Measurements from ENCODE around the gene P2RX6.
A peak's percentile ranks its signal among the peaks of the same experiment; 100 is the strongest.
"Not testable (repeated sequence)": the region's sequence is repeated elsewhere in the genome, so short reads cannot be mapped to it uniquely, and the experiment has no call there.

P2RX6 gene

DNA sequence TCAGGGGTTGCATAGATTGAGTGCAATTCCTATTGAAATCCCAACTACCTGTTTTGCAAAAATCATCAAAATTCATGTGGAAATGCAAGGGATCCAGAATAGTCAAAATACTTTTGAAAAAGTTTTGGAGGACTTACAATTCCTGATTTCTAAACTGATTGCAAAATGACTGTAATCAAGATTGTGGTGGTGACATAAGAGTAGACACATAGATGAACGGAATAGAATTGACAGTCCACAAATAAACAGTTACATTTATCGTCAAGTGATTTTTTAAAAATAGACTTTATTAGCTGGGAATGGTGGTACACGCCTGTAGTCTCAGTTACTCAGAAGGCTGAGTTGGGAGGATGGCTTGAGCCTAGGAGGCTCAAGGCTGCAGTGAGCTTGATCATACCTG, 20.0 kb downstream of the P2RX6 start:
- DNase-seq: no peak

DNA sequence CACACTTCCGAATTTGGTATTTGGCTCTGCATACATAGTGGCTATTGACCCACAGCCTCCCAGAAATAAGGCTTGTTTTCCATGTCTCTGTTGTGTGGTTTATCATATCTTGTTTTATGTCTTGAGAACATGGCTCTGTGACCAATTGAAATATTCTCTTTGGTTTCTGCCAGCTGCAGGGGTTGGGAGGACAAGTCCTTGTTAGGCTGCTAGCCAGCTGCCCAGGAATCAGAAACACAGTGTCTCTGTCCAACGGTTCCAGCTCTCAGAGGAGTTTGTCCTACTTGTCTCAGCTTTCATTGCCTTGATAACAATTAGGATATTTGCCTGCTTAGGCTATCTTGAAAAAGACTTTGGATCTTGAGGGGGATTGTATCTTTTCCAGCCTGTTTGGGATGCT, 23.4 kb downstream of the P2RX6 start:
- no peak for DNase-seq

DNA sequence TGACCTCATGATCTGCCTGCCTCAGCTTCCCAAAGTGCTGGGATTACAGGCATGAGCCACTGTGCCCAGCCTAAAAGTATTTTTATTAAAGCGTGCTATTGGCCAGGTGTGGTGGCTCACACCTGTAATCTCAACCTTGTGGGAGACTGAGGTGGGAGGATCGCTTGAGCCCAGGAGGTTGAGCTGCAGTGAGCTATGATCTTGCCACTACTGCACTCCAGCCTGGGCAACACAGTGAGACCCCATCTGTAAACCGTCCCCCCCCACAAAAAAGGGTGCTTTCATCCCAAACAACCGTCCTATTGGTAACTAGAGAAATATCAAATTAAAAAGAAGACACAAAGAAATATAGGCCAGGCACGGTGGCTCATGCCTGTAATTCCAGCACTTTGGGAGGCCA, 24.2 kb downstream of the P2RX6 start:
- DNase-seq: not testable (repeated sequence)

DNA sequence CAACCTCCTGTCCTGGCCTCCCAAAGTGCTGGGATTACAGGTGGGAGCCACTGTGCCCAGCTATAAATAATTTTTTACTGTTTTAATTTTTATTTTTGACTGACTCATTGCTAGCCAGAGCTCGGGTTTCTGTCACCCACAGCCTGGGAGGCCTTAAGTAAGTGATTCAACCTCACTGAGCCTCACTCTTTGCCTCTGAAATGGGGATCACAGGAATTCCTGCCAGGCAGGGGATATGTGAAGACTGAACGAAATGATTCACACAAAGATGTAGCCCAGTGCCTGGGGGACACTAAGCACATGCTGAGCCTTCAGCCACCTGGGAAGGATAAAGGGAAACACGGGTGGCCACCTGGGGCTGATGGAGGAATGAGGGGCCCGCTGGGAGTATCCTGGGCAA, 27.0 kb downstream of the P2RX6 start:
- no peak for DNase-seq

DNA sequence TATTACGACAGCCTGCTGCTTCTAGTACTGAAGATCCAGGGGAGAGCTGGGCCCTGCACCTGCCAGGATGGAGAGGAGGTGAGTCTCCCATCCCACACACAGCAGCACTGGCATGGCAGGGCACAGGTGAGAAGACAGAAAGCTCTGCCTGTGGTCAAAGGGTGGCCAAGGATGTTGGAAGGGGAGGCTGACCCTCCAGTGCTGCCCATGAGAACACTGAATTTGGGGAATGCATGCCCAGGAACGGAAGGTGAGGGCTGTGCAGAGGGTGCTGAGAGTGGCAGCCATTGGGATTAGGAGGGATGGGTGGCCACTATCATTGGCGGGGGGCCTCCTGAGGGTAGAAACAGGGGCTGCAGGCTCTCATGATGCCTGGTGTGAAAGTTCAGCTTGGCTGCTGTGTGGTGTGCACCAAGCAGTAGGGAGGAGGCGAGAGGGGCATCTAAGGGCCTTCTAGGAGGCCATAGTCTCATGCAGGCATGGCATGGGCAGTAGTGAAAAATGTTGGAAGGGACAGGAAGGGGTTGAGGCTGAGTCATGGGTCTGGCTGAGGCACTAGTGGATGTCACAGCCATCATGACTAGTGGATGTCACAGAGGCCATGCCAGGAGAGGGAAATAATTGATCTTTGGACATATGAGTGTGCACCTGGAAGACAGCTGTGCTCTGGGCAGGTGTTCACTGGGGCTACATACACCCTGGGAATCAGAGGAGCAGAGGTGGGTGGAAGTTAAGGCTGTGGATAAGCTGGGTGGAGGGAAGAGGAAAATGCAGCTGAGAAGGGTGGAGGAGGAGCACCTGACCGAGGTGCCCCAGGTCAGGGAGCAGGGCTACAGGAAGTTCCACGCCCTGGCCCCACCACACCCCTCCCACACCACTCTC, 28.3 kb downstream of the P2RX6 start:
- no peak for DNase-seq

DNA sequence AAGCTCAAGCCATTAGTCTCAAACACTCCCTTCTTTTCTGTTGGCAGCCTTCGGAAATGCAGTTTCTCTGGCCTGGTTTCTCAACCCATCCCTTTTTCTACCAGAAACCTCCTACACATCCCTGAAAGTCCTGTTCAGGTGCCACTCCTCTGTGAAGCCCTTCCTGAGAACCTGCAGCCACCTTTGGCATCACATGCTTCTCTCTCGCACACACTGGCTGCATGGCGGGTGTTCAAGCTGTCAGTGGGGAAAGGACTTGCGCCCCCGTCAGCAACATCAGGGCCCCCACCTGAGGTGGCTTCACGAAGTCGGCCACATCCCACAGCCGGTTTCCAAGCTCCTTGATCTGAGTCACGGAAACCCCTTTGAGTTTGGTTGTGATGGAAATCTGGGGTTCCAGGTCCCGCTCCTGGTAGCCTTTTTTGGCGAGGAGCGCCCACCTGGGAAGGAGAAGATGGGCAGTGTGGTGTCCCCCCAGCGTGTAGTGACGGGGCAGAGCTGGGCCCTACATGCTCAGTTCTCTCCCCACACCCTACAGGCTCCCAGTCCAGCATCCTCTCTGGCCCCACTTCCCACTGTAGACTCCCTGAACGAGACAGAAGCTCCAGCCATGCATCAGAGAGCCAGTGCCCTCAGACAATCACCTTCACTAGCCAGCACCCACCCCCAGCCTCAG, 29.0 kb downstream of the P2RX6 start:
- no peak for DNase-seq

DNA sequence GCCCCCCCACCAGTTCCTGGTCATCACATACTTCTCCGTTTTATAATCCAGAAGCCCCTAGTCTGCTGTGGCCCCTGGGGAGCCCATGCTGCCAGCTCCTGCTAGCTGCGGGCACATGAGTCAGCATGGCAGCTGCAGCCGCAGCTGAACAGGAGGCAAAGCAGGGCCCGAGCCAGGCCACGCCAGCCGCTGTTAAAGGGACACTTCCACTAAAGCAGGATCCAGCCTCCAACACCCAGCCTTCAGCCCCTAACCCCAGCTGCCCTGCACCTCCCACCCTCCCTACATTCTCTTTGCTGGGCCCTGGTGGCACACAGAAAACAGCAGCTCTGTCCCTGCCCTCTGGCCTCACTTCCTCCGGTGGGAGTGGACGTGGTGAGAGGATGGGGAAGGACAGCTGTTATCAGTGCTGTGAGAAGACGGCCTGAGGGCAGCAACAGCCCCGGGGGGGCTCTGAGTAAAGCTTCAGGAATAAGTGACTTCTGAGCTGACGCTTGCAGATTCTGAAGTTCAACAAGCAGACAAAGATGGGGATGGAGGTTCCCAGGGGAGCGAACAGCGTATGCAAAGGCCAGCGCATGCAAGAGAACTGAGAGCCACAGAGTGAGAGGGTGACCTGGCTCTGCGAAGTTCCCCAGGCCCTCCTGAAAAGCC, 30.1 kb downstream of the P2RX6 start:
- no peak for DNase-seq

DNA sequence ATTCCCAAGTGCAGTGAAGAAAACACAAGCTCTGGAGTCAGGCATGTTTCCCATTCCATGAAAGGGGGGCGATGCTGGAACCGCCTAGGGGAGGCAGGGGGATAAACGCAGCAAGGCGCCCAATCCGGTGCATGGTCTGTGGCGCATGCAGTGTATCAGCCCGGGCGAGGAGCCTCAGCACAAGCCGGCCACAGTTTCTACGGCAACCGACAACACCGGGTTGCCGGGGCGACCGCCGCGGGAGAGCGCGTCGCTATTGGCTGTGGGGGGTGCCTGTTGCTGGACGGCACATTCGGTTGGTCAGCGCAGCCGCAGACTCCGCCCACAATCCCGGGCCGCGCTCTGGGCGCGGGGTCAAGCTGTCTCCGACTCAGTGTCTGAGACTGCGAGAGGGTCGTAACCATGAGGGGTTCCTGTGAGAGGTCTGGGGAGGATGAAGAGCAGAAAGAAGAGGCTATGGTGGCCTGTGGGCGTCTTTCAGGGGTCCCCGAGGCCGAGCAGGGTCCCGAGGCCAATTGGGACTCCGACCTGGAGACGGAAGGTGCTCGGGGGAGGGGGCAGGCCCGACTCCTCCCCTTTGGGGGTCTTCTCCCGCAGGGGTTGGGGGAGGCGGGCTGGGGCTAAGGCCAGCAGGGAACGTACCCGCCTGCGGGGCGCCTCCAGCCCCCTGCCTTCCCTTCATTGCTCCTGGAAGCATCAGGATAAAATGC, 30.8 kb downstream of the P2RX6 start, which contains the start of gene LRRC74B:
TSS of gene LRRC74B (plus strand) at position 362 of the 710 bp plus-strand sequence. CDS start at position 403, 41 bp downstream.
- peak; percentile 88 for DNase-seq

DNA sequence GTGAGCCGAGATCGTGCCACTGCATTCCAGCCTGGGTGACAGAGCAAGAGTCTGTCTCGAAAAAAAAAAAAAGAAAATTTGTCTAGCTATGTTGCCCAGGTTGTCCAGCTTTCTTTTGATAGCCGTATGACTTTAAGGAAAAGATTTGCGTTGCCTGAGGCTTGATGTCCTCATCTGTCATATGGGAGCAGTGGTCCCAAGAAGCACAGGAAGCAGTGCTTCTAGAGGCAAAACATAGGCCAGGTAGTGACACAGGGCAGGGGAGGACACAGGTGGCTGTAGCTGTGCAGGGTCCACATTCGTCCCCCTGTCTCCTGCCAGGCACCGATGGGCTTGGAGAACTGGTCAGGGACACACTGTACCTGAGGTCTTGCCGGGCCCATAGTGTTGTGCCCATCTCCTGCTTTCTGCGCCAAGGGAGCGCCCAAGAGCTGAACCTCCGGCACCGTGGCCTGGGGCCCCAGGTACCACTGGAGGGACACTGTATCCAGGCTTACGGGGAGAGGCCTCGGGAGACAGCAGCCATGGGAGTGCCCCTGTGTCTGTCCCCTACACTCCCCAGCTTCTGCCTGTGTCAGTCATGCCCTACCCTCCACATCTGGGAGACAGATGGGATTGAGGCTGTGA, 32.2 kb downstream of the P2RX6 start:
- DNase-seq: no peak

DNA sequence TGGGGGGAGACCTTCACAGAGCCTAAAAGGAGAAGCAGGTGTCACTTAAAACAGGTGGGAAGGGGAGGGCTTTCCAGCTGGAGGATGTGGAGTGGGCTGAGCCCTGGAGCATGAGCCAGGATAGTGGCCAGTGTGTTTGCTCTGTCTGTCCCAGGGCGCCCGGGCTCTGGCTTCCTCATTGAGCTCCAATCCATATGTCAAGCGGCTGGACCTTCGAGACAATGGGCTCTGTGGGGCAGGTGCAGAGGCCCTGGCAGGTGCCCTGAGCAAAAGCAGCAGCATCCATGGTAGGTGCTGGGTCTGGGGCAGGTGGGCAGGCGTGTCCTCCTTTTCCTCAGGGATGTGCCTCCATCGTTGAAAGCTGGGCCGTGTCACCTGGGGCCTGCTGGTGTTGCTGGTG, 32.8 kb downstream of the P2RX6 start:
- peak; percentile 56 for DNase-seq

DNA sequence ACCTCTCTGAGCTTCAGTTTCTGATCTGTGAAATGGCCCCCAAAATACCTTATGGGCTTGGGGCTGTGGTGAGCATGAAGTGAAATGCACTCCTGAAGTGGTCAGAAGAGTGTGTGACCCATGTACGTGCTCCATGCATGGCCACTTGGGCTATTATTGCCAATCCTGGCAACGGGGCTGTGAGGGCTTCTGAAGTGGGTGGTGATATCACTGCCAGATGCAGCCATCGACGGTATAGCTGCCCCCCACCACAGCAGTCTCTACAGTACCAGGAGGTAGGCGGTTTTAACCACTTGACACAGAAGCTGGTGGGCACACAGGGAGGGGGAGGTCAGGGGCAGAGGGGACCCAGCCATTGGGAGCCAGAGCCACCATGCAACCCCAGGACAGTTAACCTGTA, 33.5 kb downstream of the P2RX6 start:
- DNase-seq: not testable (repeated sequence)

DNA sequence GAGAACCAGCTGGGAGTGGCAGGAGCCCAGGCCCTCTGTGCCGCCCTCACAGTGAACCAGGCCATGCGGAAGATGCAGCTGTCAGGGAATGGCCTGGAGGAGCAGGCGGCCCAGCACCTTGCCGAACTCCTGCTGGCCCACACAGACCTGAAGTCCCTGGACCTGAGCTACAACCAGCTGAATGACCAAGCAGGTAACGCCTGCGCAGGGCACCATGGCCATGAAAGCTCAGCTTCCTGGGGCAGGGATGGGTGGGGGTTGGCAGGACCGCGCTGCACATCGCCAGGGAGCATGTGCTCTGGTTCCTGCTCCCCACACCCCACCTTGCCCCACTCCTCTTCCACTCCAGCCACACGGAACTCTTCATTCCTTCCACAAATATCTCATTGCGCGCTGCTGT, 34.0 kb downstream of the P2RX6 start:
- DNase-seq: not testable (repeated sequence)

DNA sequence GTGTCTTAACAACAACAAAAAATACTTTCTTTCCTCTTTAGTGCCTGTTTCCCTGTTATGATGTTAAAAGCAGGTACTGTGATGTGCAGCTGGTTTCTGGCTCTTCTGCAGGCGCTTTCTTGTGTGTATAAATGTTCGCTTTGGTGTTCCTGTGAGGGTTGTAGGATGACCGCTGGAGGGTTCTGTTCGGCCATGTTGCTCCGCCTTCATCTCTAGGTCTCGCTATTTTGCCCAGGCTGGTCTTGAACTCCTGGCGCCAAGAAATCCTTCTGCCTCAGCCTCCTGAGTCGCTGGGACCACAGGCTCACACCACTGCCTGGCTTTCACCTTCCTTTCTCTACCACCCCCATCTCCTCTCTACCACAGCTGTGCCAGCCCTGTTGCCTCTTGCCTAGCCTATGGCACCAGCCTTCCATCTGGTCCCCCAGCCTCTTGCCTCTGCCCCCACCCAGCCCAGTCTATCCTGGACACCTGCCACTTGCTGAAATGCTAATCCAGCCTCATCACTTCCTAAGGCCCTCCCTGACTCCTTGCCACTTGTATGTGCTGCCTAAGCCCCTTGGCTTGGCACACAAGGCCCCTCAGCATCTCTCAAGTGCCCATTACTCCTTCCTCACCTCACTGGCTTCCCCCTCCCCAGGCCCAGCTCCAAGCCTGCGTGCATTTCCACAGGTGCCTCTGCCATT, 36.3 kb downstream of the P2RX6 start:
- DNase-seq: no peak

DNA sequence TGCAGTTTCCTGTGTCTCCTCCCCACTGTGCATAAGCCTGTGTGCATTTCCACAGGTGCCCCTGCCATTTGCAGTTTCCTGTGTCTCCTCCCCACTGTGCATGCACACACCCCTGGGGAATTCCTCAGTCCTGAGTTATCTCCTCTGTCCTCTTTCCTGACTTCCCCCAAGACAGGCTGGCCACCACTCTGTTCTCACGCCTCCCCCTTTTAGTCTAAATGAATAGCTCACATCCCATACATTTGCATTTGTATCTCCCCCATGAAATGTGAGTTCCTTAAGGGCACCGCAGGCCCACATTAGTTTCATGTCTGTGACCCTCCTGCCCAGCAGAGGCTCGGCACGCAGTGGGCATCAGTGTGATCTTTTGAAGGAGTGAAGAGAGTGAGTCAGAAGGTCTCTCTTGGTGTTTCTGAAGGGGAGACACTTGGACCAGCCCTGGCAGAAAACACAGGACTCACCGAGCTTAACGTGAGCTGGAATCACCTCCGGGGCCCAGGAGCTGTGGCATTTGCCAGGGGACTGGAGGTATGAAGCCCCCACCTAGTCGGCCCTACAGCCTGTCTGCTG, 37.0 kb downstream of the P2RX6 start:
- DNase-seq: no peak

DNA sequence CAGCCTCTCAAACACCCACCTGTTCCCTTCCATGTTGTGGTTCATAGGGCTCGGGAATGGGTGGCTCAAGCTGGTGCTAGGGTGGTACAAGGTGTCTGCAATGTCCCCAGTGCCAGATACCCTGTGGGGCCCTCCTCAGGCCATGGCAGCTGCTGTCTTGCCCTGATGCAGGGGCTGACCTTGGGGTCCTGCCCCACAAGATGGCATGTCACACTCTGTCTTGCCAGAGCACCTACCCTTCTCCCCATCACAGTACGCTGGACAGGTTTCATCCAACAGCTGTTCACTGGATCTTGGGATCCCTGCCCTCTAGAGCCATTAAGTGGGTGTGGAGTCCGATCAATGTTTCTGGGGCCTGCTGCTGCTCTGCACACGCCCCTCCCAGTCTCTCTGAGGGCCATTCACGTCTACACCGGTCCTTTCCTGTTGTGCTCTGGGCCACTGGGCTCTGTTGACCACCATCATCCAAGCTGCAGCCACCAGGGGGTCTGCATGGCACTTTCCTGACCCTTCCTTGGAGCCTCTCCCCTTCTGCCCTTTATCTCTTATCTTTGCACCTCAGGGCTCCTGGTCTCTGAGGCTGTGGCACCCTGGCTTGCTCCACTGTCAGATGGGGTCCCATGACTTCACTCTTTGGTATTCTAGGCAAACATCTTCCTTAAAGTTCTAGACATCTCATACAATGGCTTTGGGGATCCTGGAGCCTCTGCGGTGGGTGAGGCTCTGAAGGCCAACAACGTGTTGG, 37.9 kb downstream of the P2RX6 start:
- no peak for DNase-seq

DNA sequence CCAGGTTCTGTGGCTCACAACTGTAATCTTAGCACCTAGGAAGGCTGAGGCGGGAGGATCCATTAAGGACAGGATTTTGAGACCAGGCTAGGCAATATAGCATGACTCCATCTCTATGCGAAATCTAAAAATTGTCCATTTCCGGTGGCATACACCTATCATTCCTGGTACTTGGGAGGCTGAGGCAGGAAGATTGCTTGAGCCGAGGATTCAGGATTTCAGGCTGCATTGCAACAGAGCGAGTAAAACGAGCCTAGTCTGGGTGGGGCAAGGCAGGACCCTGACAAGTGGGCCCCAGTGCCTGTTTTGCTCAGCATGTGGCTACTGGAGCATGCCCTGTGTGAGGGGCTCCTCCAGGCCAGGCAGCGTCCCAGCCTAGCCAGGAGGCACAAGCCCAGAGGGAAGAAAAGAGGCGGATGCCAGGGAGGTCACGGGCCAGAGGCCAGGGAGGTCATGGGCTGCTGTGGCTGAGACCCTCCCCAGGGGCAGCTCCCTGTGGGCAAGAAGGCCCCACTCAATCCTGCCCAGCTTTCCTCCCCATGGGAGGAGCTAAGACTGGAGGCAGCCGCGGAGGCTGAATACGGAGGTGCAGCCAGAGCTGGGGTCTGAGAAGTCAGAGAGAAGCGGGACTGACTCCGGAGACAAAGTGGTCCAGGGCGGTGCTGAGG, 39.2 kb downstream of the P2RX6 start:
- DNase-seq: no peak

DNA sequence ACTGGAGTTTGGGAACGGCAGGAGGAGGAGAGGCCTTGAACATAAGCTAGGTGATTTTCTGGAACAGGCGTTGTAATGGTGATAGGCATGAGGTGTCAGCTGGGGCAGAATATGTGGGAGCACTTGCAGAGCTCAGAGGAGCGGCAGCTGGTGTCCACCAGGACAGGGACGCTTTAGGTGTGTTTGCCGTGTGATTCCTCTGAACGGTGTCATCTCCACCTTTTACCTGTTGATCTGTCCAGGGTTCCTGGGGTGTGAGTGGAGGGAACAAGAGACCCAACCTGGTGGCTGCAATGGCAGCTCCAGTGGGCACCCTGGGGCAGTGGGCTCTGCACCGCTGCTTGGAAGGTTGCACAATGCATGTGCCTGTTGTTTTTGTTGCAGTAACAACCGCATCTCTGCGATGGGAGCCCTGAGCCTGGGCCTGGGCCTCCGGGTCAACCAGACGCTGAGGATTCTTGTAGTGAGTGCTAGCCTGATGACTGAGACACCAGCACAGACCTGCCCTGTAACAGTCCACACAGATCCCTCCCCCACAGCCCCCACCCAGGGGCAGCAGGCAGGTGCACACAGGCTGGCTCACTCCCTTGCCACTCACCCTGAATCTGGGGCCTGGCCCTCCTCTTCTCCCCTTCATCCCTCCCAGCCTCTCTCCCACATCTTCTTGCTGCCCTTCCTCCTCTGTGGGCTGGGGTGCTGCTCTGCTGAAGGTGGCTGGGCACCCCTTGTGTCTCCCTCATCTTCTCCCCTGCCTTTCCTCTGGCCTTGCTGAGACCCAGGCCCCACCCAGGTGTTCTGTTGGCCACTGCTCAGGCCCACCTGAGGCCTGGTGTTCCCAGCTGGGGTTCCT, 40.0 kb downstream of the P2RX6 start:
- DNase-seq: no peak

DNA sequence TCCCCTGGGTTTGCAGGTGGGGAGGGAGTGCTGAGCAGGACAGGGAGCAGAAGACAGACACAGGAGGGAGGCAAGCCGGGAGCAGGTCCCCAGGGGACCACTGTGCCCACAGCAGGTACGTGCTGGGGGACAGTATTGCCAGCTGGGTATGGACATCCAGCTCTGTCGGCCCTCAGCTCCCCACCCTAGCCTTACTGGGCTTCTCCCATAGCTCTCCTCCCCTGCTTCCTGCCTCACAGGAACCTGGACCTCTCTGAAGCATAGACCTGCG, 40.5 kb downstream of the P2RX6 start:
- DNase-seq: no peak

DNA sequence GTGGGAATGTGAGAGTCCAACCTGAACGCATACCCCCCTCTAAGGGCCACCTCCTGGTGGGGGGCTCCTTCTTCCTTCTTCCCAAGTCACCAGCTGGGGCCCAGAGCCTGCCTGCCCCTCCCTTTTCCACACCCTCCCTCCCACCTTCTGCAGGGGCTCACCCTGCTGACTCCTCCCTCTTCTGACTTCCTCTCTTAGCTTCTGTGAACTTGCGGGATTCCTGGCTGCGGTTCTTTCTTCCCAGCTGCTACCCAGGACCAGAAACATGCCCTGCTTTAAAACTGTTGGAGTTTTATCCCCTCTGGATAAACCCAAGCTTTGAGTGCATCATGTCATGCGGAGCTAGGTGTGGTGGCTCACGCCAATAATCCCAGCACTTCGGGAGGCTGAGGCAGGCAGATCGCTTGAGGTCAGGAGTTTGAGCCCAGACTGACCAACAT, 40.9 kb downstream of the P2RX6 start:
- DNase-seq: no peak

DNA sequence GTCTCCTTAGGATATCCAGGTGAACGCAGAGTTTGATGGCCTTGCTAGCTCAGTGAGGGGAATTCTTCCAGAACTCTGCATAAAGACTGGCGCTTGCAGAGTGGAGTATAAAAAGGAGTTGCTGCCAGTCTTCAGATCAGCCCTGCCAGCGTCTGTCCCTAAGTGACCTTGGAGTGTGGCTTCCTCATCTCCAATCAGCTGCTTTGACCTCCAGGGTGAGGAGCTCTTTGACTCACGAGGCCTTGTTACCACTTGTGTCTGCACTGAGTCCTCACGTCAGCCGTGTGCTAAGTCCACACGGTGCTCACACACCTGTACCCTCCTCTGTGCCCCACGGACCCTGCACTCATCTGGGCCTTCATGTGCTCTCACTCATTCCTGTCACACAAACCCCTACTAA, 45.4 kb downstream of the P2RX6 start:
- DNase-seq: not testable (repeated sequence)

All from NCI-H345 (cell line).